Endothelial cell (in vitro differentiated cells): Measurements from ENCODE around the gene PPME1. TPM values are rescaled to one million over a fixed set of nuclear protein-coding genes. Genes with fewer than 3 reads are reported as not detected.

ENCODE experiments used
- DNase-seq: peaks from one replicate; pipeline ENCODE4 v3.0.0; 2021; ENCODE audit warnings: low spot score
- H3K27ac Mint-ChIP-seq: one replicate; pipeline ENCODE4 v1.8.0; 2021; ENCODE audit warnings: mixed read lengths, inconsistent platforms; ENCODE audit not compliant: unreplicated experiment
- H3K27me3 Mint-ChIP-seq: one replicate; pipeline ENCODE4 v1.8.0; 2021; ENCODE audit warnings: mild to moderate bottlenecking, moderate library complexity, mixed read lengths, inconsistent platforms; ENCODE audit not compliant: unreplicated experiment
- H3K36me3 Mint-ChIP-seq: one replicate; pipeline ENCODE4 v1.8.0; 2021; ENCODE audit warnings: mild to moderate bottlenecking, low read depth, mixed read lengths, inconsistent platforms; ENCODE audit not compliant: unreplicated experiment
- H3K4me1 Mint-ChIP-seq: one replicate; pipeline ENCODE4 v1.8.0; 2021; ENCODE audit warnings: mild to moderate bottlenecking, mixed read lengths, inconsistent platforms; ENCODE audit not compliant: unreplicated experiment
- H3K4me3 Mint-ChIP-seq: one replicate; pipeline ENCODE4 v1.8.0; 2021; ENCODE audit warnings: mild to moderate bottlenecking, mixed read lengths, inconsistent platforms; ENCODE audit not compliant: unreplicated experiment
- H3K9me3 Mint-ChIP-seq: one replicate; pipeline ENCODE4 v1.8.0; 2021; ENCODE audit warnings: mixed read lengths, inconsistent platforms; ENCODE audit not compliant: unreplicated experiment
- total RNA-seq: library from RNA; stranded (reverse); fragmentation: NEBNext Ultra II Directional; extraction: Animal tissue kit (Norgen Biotek cat#: 25700); gene quantifications from one replicate; pipeline ENCODE4 v1.2.1, GENCODE V29; 2021; ENCODE audit not compliant: unreplicated experiment
- TF ChIP-seq, protein P1 (sequence below): fragments of 200-600 bp; sonication (generic); IDR thresholded peaks from one replicate; pipeline ENCODE4 v1.5.0; 2021; ENCODE audit warnings: antibody characterized with exemption; ENCODE audit not compliant: unreplicated experiment

PPME1 gene
- total RNA-seq, 1 donor from 2014 or later, result 27.2 TPM

DNA sequence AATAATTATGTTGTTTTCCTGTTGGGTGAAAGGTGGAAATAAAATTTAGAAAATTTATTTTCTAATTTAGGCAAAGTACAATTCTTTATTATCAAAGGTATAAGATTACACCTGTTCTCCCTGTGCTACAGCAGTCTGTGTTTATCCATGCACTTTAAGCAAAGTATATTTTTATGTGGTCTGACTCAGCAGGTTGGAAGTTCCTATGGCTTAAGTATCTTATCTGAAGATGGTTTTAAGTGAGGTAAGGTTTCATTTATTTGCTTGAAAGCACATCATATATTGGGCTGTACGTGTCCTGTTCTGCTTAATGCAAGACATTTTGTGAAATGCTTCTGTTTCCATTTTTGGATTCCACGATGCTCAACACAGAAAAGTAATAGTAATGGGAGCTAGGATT, 14.6 kb downstream of the PPME1 start:
- Mint-ChIP-seq H3K4me1 (no peaks in the 10 kb centered on the region), H3K27ac (no peak overlapping the region), H3K36me3 (peaks cover 12% of the 10 kb centered on the region), H3K9me3 (no peaks in the 10 kb centered on the region), H3K27me3 (no peaks in the 10 kb centered on the region), H3K4me3 (no peak overlapping the region)
- TF ChIP-seq, protein P1, sequence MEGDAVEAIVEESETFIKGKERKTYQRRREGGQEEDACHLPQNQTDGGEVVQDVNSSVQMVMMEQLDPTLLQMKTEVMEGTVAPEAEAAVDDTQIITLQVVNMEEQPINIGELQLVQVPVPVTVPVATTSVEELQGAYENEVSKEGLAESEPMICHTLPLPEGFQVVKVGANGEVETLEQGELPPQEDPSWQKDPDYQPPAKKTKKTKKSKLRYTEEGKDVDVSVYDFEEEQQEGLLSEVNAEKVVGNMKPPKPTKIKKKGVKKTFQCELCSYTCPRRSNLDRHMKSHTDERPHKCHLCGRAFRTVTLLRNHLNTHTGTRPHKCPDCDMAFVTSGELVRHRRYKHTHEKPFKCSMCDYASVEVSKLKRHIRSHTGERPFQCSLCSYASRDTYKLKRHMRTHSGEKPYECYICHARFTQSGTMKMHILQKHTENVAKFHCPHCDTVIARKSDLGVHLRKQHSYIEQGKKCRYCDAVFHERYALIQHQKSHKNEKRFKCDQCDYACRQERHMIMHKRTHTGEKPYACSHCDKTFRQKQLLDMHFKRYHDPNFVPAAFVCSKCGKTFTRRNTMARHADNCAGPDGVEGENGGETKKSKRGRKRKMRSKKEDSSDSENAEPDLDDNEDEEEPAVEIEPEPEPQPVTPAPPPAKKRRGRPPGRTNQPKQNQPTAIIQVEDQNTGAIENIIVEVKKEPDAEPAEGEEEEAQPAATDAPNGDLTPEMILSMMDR, result no peak
- DNase-seq, result no peak

DNA sequence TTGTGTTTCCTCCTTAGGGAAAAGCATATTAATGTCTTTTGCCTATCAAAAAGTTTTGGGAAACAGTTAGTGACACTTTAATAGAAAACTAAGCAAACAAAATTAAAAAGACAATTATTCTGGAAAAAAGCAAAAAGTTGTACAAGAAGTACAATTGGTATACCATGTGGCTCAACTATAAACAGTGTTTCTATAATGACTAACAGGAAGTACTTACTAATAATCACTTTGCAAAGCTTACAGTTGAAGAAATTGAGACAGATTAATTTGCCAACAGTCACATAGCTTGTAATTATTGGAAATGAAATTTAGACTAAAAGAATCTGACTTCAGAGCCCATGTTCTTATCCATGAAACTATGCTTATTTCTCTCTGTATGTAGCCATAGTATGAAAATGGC, 24.7 kb downstream of the PPME1 start:
- DNase-seq, result no peak
- peaks cover 8% of the 10 kb centered on the region for H3K36me3 Mint-ChIP-seq
- H3K4me1 Mint-ChIP-seq, result no peaks in the 10 kb centered on the region
- H3K27me3 Mint-ChIP-seq, result no peaks in the 10 kb centered on the region
- no peak overlapping the region for H3K27ac Mint-ChIP-seq
- no peaks in the 10 kb centered on the region for H3K9me3 Mint-ChIP-seq
- no peak overlapping the region for H3K4me3 Mint-ChIP-seq
- TF ChIP-seq, protein P1, result no peak

DNA sequence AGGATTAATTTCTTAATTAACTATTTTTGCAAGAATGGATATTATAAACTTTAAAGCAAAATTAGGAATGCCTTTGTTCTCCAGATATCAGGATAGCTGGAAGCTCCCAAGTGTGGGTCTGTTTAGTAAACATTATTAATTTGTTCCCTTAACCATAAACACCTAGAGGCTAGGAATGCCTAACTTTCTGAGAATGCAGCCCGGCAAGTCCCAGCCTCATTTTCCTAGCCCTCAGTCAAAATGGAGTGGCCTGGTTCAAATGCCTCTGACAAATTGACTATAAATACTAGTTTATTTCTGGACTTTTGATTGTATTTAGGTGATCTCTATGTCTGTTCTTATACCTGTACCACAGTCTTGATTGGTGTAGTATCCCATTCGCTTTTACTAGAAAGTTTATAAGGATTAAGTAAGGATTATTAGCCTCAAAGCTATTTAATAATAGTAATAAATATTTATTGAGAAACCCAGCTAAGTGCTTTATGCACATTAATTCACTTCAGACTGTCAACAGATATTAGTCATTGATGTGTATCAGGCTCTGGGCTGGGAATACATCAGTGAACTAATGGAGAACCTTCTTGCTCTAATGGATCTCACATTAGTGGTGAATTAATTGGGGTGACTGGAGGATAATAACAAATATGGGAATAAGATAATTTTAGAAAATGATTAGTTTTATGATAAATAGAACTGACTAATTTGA, 25.8 kb downstream of the PPME1 start:
- Mint-ChIP-seq H3K9me3 (no peaks in the 10 kb centered on the region), H3K27me3 (no peaks in the 10 kb centered on the region), H3K27ac (no peak overlapping the region), H3K36me3 (peaks cover 3% of the 10 kb centered on the region), H3K4me3 (no peak overlapping the region), H3K4me1 (no peaks in the 10 kb centered on the region)
- TF ChIP-seq, protein P1, result no peak
- DNase-seq, result no peak

DNA sequence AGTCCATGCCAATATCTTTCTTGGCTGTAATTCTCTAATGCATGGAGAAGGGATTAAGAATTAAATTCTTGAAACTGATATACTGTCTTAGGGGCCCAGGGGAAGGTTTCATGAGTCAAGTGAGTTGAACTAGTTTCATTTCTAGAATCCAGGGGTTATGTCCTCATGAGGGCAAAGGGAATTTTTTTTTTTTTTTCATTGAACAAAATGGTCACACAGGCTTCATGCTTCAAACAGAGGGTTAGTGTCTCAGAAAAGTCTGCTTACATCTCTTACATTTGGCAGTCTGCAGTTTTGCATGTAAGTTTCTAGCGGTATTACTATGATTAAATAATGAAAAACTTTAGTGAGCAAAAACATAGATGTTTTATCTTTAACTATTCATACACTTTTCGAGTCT, 32.9 kb downstream of the PPME1 start:
- Mint-ChIP-seq H3K27me3 (no peaks in the 10 kb centered on the region), H3K9me3 (no peaks in the 10 kb centered on the region), H3K36me3 (peaks cover 2% of the 10 kb centered on the region), H3K27ac (no peak overlapping the region), H3K4me1 (no peaks in the 10 kb centered on the region), H3K4me3 (no peak overlapping the region)
- TF ChIP-seq, protein P1, result no peak
- no peak for DNase-seq

DNA sequence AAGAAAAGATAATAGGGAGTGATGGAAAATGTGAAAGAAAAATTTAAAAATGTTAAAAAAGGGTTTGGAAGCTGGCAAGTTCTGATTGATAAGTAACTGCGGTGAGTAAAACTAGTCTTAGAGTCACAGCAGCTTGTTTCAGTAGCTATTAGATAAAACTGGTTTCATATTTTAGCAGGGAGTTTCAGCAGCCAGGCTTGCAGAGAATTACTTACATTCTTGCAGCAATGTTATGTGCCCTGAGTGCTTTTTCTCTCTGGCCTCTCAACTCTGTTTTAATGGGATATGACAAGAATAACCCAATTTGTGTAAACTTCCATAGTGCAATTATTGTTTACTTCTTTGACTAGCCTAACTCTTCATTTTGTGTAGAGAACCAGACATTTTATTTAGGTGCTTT, 33.6 kb downstream of the PPME1 start:
- H3K36me3 Mint-ChIP-seq, result no peaks in the 10 kb centered on the region
- no peaks in the 10 kb centered on the region for H3K27me3 Mint-ChIP-seq
- no peaks in the 10 kb centered on the region for H3K9me3 Mint-ChIP-seq
- H3K4me3 Mint-ChIP-seq, result no peak overlapping the region
- TF ChIP-seq, protein P1, result no peak
- H3K4me1 Mint-ChIP-seq, result no peaks in the 10 kb centered on the region
- no peak overlapping the region for H3K27ac Mint-ChIP-seq
- no peak for DNase-seq
